Osteoblast (primary cell): ENCODE results near the gene HJV. TPM values are rescaled to one million over a fixed set of nuclear protein-coding genes. Genes with fewer than 3 reads are reported as not detected.

Experiments
- DNase-seq: peaks from one replicate; pipeline ENCODE4 v3.0.0; 2011; ENCODE audit warnings: low spot score, mixed read lengths; ENCODE audit not compliant: insufficient read length; ENCODE audit errors: missing footprints
- H2AFZ ChIP-seq: 2 replicates; pipeline ENCODE4 v1.6.0; 2011; ENCODE audit warnings: mild to moderate bottlenecking, low read length
- H3K27ac ChIP-seq: 2 replicates; pipeline ENCODE4 v1.5.1; 2011; ENCODE audit warnings: mild to moderate bottlenecking, low read depth, low read length, moderate library complexity
- H3K27me3 ChIP-seq: 2 replicates; pipeline ENCODE4 v1.6.0; 2012; ENCODE audit warnings: mild to moderate bottlenecking, control low read depth, inconsistent platforms, low read length, moderate library complexity; ENCODE audit not compliant: insufficient read depth
- H3K36me3 ChIP-seq: 2 replicates; pipeline ENCODE4 v1.5.1; 2011; ENCODE audit warnings: mild to moderate bottlenecking, low read length, control low read depth, moderate library complexity; ENCODE audit not compliant: insufficient read depth
- H3K4me1 ChIP-seq: 2 replicates; pipeline ENCODE4 v1.5.1; 2011; ENCODE audit warnings: mild to moderate bottlenecking, low read length, control low read depth, moderate library complexity; ENCODE audit not compliant: insufficient read depth
- H3K4me2 ChIP-seq: 2 replicates; pipeline ENCODE4 v1.6.0; 2011; ENCODE audit warnings: mild to moderate bottlenecking, low read length; ENCODE audit not compliant: insufficient read depth
- H3K4me3 ChIP-seq: fragments of 200-600 bp; sonication (generic); 3 replicates; pipeline ENCODE4 v1.5.1; 2012; ENCODE audit warnings: mild to moderate bottlenecking, low read length, inconsistent platforms; ENCODE audit not compliant: insufficient read depth
- H3K79me2 ChIP-seq: 2 replicates; pipeline ENCODE4 v1.6.0; 2012; ENCODE audit warnings: mild to moderate bottlenecking, low read length, control low read depth, inconsistent platforms; ENCODE audit not compliant: insufficient read depth
- H3K9me3 ChIP-seq: 2 replicates; pipeline ENCODE4 v1.5.1; 2011; ENCODE audit warnings: low read depth, low read length, control low read depth
- H4K20me1 ChIP-seq: 2 replicates; pipeline ENCODE4 v1.6.0; 2012; ENCODE audit warnings: mild to moderate bottlenecking, low read length, control low read depth; ENCODE audit not compliant: insufficient read depth
- total RNA-seq: library from RNA; depleted of rRNA; stranded (reverse); fragments of >200 nt; gene quantifications from 2 replicates; pipeline ENCODE4 v1.2.3, GENCODE V29; 2012
- TF ChIP-seq, protein P1 (sequence below): IDR thresholded peaks from 2 replicates; pipeline ENCODE4 v1.5.1; 2011; ENCODE audit warnings: mild to moderate bottlenecking, low read depth, low read length, moderate library complexity; ENCODE audit errors: extremely low read depth

HJV gene
- total RNA-seq, 1 donor: not detected

DNA sequence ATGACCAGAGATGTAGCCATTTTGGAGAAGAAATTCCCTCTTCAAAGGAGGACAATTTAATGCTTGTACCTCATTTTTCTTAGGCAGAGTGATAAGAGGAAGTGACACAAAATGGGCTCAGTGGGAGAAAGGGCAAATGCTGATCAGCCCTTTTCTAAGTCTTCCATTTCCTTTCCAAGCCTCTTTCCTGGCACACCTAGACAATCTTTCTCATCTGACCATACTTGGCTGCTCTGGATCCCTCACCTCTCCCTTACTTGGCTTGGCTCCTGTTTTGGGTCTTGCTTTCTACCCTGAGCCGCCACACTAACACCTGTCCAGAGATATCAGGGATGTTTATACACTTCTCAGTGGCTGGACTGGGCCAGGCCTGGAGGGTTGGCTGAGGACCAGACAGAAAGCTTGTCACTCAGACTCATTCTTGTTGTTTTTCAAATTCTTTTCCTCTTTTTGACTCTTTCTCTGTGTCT, 38.3 kb downstream of the HJV start:
- TF ChIP-seq, protein P1, sequence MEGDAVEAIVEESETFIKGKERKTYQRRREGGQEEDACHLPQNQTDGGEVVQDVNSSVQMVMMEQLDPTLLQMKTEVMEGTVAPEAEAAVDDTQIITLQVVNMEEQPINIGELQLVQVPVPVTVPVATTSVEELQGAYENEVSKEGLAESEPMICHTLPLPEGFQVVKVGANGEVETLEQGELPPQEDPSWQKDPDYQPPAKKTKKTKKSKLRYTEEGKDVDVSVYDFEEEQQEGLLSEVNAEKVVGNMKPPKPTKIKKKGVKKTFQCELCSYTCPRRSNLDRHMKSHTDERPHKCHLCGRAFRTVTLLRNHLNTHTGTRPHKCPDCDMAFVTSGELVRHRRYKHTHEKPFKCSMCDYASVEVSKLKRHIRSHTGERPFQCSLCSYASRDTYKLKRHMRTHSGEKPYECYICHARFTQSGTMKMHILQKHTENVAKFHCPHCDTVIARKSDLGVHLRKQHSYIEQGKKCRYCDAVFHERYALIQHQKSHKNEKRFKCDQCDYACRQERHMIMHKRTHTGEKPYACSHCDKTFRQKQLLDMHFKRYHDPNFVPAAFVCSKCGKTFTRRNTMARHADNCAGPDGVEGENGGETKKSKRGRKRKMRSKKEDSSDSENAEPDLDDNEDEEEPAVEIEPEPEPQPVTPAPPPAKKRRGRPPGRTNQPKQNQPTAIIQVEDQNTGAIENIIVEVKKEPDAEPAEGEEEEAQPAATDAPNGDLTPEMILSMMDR: no peak
- Histone ChIP-seq H3K9me3 (no peaks in the 10 kb centered on the region), H4K20me1 (no peaks in the 10 kb centered on the region), H3K4me3 (no peak overlapping the region), H3K27ac (no peak overlapping the region), H3K4me1 (peaks cover 38% of the 10 kb centered on the region), H3K36me3 (no peaks in the 10 kb centered on the region), H3K79me2 (no peaks in the 10 kb centered on the region), H2AFZ (no peak overlapping the region), H3K27me3 (no peaks in the 10 kb centered on the region), H3K4me2 (no peak overlapping the region)
- DNase-seq: no peak

DNA sequence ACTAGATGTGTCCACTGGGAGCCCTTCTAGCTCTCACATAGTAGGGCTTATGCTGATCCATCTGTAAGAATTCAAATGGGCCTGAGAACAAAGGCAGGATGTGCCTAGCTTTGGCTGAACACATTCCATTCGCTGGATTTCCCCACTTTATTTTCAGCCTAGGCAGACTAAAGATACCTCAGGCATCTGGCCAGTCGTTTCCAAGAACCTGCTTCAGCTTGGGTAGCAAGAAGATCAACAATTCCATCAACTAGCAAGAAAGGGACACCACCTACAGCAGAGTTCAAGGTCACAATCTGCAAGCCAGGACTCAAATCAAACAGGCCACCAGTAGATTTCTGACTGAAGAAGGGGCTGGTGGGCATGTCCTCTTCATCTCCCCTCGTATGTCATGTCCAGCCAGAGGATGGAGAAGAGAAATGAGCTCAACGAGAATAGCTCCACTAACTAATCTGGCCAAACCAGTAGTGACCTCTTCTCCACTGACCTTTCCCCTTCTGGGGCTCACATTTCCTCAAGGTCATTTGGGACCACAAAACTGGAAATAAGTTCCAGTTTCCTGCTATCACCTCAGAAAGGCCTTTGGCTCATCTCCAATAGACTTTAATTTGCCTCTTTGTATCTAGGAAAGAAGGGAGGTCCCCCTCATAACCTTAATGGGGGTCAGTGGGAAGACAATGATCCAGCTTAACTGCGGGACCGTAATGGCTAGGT, 39.4 kb downstream of the HJV start:
- no peak for DNase-seq
- H3K4me1 ChIP-seq: peaks cover 48% of the 10 kb centered on the region

DNA sequence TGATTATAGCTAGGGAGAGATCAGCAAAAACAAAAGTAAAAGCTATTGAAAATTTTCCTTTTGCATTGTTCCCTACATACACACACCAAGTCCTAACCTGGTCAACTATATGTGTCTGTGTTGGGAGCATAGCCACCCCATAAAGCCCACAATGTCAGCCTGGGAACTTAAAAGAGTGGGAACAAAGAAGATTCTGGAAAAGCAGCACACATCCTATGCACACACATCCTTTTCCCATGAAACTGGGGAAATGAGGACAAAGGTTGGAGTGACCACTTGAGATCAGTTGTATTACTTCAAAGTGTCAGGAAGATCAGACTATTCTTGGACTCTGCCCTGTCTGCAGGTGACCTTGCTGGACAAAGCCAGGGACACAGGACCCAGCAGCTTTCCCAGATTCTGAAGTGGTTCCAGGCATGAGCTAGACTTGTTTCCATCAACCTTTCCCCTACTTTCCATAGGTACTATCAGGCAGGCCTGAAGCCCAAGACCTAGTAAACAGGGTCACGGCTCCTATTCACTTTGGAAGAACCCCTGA, 41.0 kb downstream of the HJV start:
- no peaks in the 10 kb centered on the region for H3K36me3 ChIP-seq
- no peak overlapping the region for H2AFZ ChIP-seq
- DNase-seq: no peak
- no peak overlapping the region for H3K4me3 ChIP-seq
- H3K27me3 ChIP-seq: no peaks in the 10 kb centered on the region
- TF ChIP-seq, protein P1: no peak
- no peaks in the 10 kb centered on the region for H4K20me1 ChIP-seq
- no peaks in the 10 kb centered on the region for H3K9me3 ChIP-seq
- H3K27ac ChIP-seq: peak overlapping the region; percentile 95
- H3K4me1 ChIP-seq: peaks cover 41% of the 10 kb centered on the region
- H3K79me2 ChIP-seq: peaks cover 3% of the 10 kb centered on the region
- H3K4me2 ChIP-seq: peak overlapping the region; percentile 79

More for the DNA sequence above, 39.4 kb downstream of the HJV start:
- H2AFZ ChIP-seq: no peak overlapping the region
- H3K79me2 ChIP-seq: peaks cover 3% of the 10 kb centered on the region
- no peak overlapping the region for H3K27ac ChIP-seq
- no peaks in the 10 kb centered on the region for H3K9me3 ChIP-seq
- no peaks in the 10 kb centered on the region for H4K20me1 ChIP-seq
- H3K4me2 ChIP-seq: no peak overlapping the region
- TF ChIP-seq, protein P1: no peak
- no peak overlapping the region for H3K4me3 ChIP-seq
- no peaks in the 10 kb centered on the region for H3K27me3 ChIP-seq
- H3K36me3 ChIP-seq: no peaks in the 10 kb centered on the region

DNA sequence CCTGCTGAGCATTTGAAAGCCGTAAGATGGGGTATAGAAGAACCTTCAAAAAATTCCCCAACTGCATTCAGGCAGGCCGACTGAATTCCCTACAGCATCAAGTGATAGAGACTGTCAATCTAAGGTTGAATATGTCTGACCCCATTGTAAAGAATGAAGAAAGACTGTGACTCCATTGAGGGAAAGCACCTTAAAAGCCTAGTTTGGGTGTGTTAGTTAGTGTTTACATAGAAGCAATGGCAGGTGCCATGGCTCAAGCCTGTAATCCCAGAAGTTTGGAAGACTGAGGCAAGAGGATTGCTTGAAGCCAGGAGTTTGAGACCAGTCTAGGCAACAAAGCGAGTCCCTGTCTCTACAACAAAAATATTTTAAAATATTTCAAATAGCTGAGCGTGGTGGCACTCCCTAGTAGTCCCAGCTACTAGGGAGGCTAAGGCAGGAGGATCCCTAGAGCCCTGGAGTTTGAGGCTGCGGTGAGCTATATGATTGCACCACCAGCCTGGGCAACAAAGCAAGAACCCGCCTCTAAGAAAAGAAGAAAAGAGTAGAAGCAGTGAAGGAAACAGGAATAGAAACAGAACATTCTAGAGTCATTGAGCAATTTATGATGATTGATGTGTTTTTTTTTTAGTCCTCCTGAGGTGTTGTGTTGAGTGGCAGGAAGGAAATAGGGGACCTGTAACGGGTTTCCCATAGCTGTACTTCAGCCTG, 41.6 kb downstream of the HJV start:
- TF ChIP-seq, protein P1: no peak
- peaks cover 5% of the 10 kb centered on the region for H3K79me2 ChIP-seq
- peak overlapping the region; percentile 37 for H3K4me3 ChIP-seq
- H3K27ac ChIP-seq: peak overlapping the region; percentile 95
- H3K4me1 ChIP-seq: peaks cover 35% of the 10 kb centered on the region
- H2AFZ ChIP-seq: peak overlapping the region; percentile 37
- H4K20me1 ChIP-seq: no peaks in the 10 kb centered on the region
- no peaks in the 10 kb centered on the region for H3K27me3 ChIP-seq
- no peaks in the 10 kb centered on the region for H3K9me3 ChIP-seq
- H3K4me2 ChIP-seq: peak overlapping the region; percentile 79
- DNase-seq: no peak
- no peaks in the 10 kb centered on the region for H3K36me3 ChIP-seq
